DND-41 (cell line): ENCODE results near the gene RFPL1.

Experiments
- CTCF ChIP-seq: IDR thresholded peaks from 2 replicates; pipeline ENCODE4 v1.5.1; 2012; ENCODE audit warnings: borderline replicate concordance, low read length, moderate library complexity, mild to moderate bottlenecking; ENCODE audit not compliant: poor library complexity, severe bottlenecking; ENCODE audit errors: extremely low read depth
- EZH2 ChIP-seq: IDR thresholded peaks from 3 replicates; pipeline ENCODE4 v1.6.1; 2012; ENCODE audit warnings: borderline replicate concordance, low read depth, mild to moderate bottlenecking, moderate library complexity, low read length, inconsistent platforms; ENCODE audit not compliant: severe bottlenecking

DNA sequence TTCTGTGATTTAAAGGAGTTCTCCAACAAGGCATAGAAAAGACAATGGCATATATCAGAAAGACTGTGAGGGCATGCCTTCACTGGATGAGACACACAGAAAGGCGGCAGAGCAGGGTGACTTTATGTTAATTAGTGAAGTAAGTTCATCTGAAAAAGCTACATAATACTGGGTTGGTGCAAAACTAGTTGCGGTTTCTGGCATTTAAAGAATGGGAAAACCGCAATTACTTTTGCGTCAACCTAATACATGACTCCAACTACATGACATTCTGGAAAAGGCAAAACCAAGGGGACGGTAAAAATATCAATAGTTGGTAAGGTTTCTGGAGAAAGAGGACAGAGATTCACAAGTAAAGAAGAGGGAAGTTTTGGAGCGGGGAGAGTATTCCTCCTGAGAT is 5.1 kb downstream of the RFPL1 start:
- no peak for TF ChIP-seq CTCF
- no peak for TF ChIP-seq EZH2
